Keratinocyte (primary cell): ENCODE results near the gene RGS13. TPM values are rescaled to one million over a fixed set of nuclear protein-coding genes. Genes with fewer than 3 reads are reported as not detected.

Experiments used
- DNase-seq: peaks from one replicate; pipeline ENCODE4 v3.0.0-alpha.2; 2011; ENCODE audit warnings: low read depth, missing footprints, low spot score
- FAIRE-seq: peaks from 2 replicates; lab custom pipeline; 2011; peaks lifted over from hg19 to GRCh38; lab: Jason Lieb, UNC
- H2AFZ ChIP-seq: 2 replicates; pipeline ENCODE4 v1.6.0; 2012; ENCODE audit warnings: low read length, control low read depth, inconsistent platforms; ENCODE audit not compliant: control insufficient read depth
- H3K27ac ChIP-seq: 2 replicates; pipeline ENCODE4 v1.5.1; 2011; ENCODE audit warnings: low read length; ENCODE audit not compliant: control insufficient read depth, insufficient read depth
- H3K27me3 ChIP-seq: 3 replicates; pipeline ENCODE4 v1.6.0; 2011; ENCODE audit warnings: low read length; ENCODE audit not compliant: control insufficient read depth, insufficient read depth; ENCODE audit errors: extremely low read depth
- H3K36me3 ChIP-seq, 2 experiments: 2 replicates in 1 of 2; 3 replicates in 1 of 2; pipeline ENCODE4 v1.5.1; 2011; ENCODE audit warnings: low read length in 2 of 2, mild to moderate bottlenecking in 1 of 2; ENCODE audit not compliant: control insufficient read depth in 2 of 2, insufficient read depth in 2 of 2; ENCODE audit errors: extremely low read depth in 1 of 2
- H3K4me1 ChIP-seq: 3 replicates; pipeline ENCODE4 v1.5.1; 2011; ENCODE audit warnings: low read length; ENCODE audit not compliant: control insufficient read depth, insufficient read depth; ENCODE audit errors: extremely low read depth
- H3K4me2 ChIP-seq: 3 replicates; pipeline ENCODE4 v1.6.0; 2011; ENCODE audit warnings: low read depth, low read length; ENCODE audit not compliant: control insufficient read depth, insufficient read depth; ENCODE audit errors: extremely low read depth
- H3K4me3 ChIP-seq, 3 experiments: fragments of 200-600 bp in 1 of 3; sonication (generic) in 1 of 3; 2 replicates in 2 of 3; 3 replicates in 1 of 3; pipeline ENCODE4 v1.5.1; 2011 to 2016; ENCODE audit warnings: low read length in 3 of 3, mild to moderate bottlenecking in 3 of 3, control low read depth in 2 of 3, inconsistent platforms in 1 of 3, low read depth in 1 of 3, mixed read lengths in 1 of 3, mixed run types in 1 of 3, moderate library complexity in 1 of 3; ENCODE audit not compliant: control insufficient read depth in 2 of 3, insufficient read depth in 2 of 3; ENCODE audit errors: extremely low read depth in 1 of 3
- H3K79me2 ChIP-seq: 2 replicates; pipeline ENCODE4 v1.6.0; 2012; ENCODE audit warnings: low read length; ENCODE audit not compliant: control insufficient read depth, insufficient read depth
- H3K9ac ChIP-seq: 3 replicates; pipeline ENCODE4 v1.6.0; 2011; ENCODE audit warnings: low read length; ENCODE audit not compliant: control insufficient read depth, insufficient read depth; ENCODE audit errors: extremely low read depth
- H3K9me1 ChIP-seq: 3 replicates; pipeline ENCODE4 v1.6.0; 2011; ENCODE audit warnings: low read length; ENCODE audit not compliant: control insufficient read depth, insufficient read depth; ENCODE audit errors: extremely low read depth
- H3K9me3 ChIP-seq: 2 replicates; pipeline ENCODE4 v1.5.1; 2012; ENCODE audit warnings: low read depth, low read length; ENCODE audit not compliant: control insufficient read depth
- H4K20me1 ChIP-seq: 3 replicates; pipeline ENCODE4 v1.6.0; 2011; ENCODE audit warnings: low read length; ENCODE audit not compliant: control insufficient read depth, insufficient read depth; ENCODE audit errors: extremely low read depth
- CTCF ChIP-seq, 3 experiments: IDR thresholded peaks in 1 of 3; conservative IDR thresholded peaks in 1 of 3; optimal IDR thresholded peaks in 1 of 3; 2 replicates in 2 of 3; 3 replicates in 1 of 3; pipeline versions ENCODE3 to v1.5.1; 2011; ENCODE audit warnings: low read length in 3 of 3, mild to moderate bottlenecking in 3 of 3, moderate library complexity in 2 of 3, control low read depth in 1 of 3, inconsistent platforms in 1 of 3; ENCODE audit not compliant: insufficient read depth in 2 of 3; ENCODE audit errors: extremely low read depth in 1 of 3
- EZH2 ChIP-seq: IDR thresholded peaks from one replicate; pipeline ENCODE4 v1.6.1; 2012; ENCODE audit warnings: inconsistent platforms, mild to moderate bottlenecking, low read length, moderate library complexity
- dilution Hi-C: fragments of 300-500 bp; cut with MboI; formaldehyde crosslinking; loops from one replicate; pipeline ENCODE4 v1.7.0; 2020; ENCODE audit warnings: low sequenced_read_pairs; ENCODE audit not compliant: extremely low pct_ligation_motif_present
- polyA minus RNA-seq, 3 experiments: library from RNA; depleted of rRNA, polyadenylated mRNA; stranded (reverse); fragments of >200 nt; gene quantifications; 1 replicate in 1 of 3; 2 replicates in 1 of 3; 3 replicates in 1 of 3; pipeline ENCODE4 v1.2.3, GENCODE V29; 2011
- polyA plus RNA-seq, 5 experiments: library from polyadenylated mRNA; depleted of rRNA in 3 of 5; stranded (reverse) in 3 of 5; stranded (forward) in 1 of 5; unstranded in 1 of 5; fragments of >200 nt; gene quantifications; 1 replicate in 1 of 5; 2 replicates in 3 of 5; 3 replicates in 1 of 5; pipeline versions ENCODE4 v1.2.1 to v1.2.3, GENCODE V29; 2011 to 2012; ENCODE audit warnings: missing spikeins in 2 of 5, low read depth in 1 of 5, low replicate concordance in 1 of 5

The RGS13 gene
- polyA plus RNA-seq (not detected in 3 replicates), polyA minus RNA-seq (not detected in 3 replicates)
- polyA plus RNA-seq (2011; ENCODE audit: low read depth) = not detected
- polyA plus RNA-seq (2011; cell fraction: cytosol; rRNA removed) = not detected in 2 replicates
- polyA plus RNA-seq (2011; cell fraction: nucleus; rRNA removed) = not detected in 2 replicates
- polyA plus RNA-seq (2012; ENCODE audit: low replicate concordance) = not detected in 2 replicates
- not detected for polyA minus RNA-seq (2011; cell fraction: cytosol; rRNA and poly(A)+ RNA removed)
- not detected in 2 replicates for polyA minus RNA-seq (2011; cell fraction: nucleus; rRNA and poly(A)+ RNA removed)

- Histone ChIP-seq H3K36me3 (no peaks in the 10 kb centered on the region), H4K20me1 (no peaks in the 10 kb centered on the region), H3K27me3 (no peaks in the 10 kb centered on the region), H3K9ac (no peak within 1 kb of the TSS), H3K9me3 (no peaks in the 10 kb centered on the region), H3K27ac (no peak within 1 kb of the TSS), H3K4me1 (no peaks in the 10 kb centered on the region), H2AFZ (no peak within 1 kb of the TSS), H3K79me2 (no peaks in the 10 kb centered on the region), H3K4me2 (no peak within 1 kb of the TSS), H3K4me3 (no peak within 1 kb of the TSS), H3K9me1 (no peaks in the 10 kb centered on the region)
- dilution Hi-C loops = no loop called here
- no peak for TF ChIP-seq CTCF (optimal IDR thresholded peaks at IDR 0.05 in 1 of 3, IDR thresholded peaks at IDR 0.05 in 1 of 3, conservative IDR thresholded peaks at IDR 0.05 in 1 of 3; ENCODE audit: extremely low read depth in 1 of 3, insufficient read depth in 2 of 3, low read length in 3 of 3)
- TF ChIP-seq EZH2 = no peak
- FAIRE-seq (no peak), DNase-seq (no peak)
Measured at GRCh38 chr1:192635939-192636338, at the start of gene RGS13. Gene RGS13 (plus strand): TSS chr1:192636147. CDS start chr1:192644335, 8,188 bp downstream.

- no peaks in the 10 kb centered on the region for H4K20me1 ChIP-seq
- FAIRE-seq (no peak), DNase-seq (no peak)
- H3K4me1 ChIP-seq = no peaks in the 10 kb centered on the region
- no peak overlapping the region for H3K27ac ChIP-seq
- H3K27me3 ChIP-seq = no peaks in the 10 kb centered on the region
- no peaks in the 10 kb centered on the region for H3K79me2 ChIP-seq
- H2AFZ ChIP-seq = no peak overlapping the region
- no peaks in the 10 kb centered on the region for H3K9me1 ChIP-seq
- no peak overlapping the region for H3K4me3 ChIP-seq
- H3K9ac ChIP-seq = no peak overlapping the region
- H3K9me3 ChIP-seq = no peaks in the 10 kb centered on the region
- no peak overlapping the region for H3K4me2 ChIP-seq
- dilution Hi-C loops = no loop called here
- H3K36me3 ChIP-seq = no peaks in the 10 kb centered on the region
- TF ChIP-seq EZH2 = no peak
- TF ChIP-seq CTCF (optimal IDR thresholded peaks at IDR 0.05 in 1 of 3, IDR thresholded peaks at IDR 0.05 in 1 of 3, conservative IDR thresholded peaks at IDR 0.05 in 1 of 3; ENCODE audit: extremely low read depth in 1 of 3, insufficient read depth in 2 of 3, low read length in 3 of 3) = no peak
Measured at GRCh38 chr1:192587386-192588266, 48.3 kb upstream of the RGS13 start.
